IPS DF 4.7 (cell line): ENCODE measurements around the gene MTA2.
"Not testable (repeated sequence)": the region's sequence is repeated elsewhere in the genome, so short reads cannot be mapped to it uniquely, and the experiment has no call there.

Source experiments
- DNase-seq: peaks from one replicate; pipeline ENCODE4 v3.0.0-alpha.2; 2013; ENCODE audit warnings: low spot score; ENCODE audit errors: extremely low read depth

The MTA2 gene

DNA sequence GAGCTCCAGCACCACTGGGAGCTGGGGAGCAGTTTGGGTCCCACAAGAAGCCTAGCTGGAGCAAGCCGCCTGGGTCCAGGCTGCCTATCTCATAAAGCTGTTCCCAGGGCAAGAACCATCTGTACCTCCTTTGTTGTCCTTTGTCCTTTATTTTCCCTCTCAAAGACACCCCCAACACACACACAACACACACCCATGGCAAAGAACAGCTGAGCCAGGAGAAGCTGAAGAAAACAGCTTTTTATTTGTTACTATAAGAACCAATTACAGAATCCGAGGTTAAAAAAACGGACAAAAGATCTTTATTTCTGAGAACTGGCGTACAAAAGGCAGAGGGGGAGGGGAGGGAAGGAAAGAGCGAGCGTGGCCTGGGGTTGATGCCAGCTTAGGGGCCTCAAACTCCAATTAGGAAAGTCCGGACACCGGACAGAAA lies 8.7 kb downstream of the MTA2 start:
- no peak for DNase-seq

DNA sequence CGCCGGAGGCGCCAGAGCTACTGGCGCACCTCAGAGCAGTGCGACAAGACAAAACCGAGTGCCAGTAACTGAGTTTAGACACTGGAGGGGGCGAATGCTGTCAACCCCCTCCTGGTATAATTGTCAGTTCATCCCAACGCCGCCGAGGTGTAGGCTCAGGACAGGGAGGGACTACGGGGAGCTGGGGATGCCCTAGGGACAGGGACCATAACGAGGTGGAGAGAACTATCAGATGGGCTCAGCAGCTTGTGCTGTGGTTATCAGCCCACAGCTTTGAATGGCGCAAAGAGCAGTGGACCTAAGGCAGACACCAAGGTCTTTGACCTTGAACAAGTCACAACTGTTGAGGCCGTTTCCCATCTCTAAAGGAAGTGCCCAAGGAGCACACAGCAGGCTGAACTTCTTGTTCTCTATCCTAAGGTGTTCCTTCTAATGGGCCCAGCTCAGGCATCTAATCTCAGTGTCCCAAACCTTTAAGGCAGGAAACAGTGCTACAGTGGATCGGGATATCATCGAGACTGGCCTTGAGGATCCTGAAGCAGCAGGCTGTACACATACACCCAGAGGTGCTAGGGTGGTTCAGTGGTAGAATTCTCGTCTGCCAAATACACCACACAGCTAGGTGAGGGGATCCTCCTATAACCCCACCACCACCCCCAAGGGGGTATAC lies 9.4 kb downstream of the MTA2 start:
- no peak for DNase-seq

DNA sequence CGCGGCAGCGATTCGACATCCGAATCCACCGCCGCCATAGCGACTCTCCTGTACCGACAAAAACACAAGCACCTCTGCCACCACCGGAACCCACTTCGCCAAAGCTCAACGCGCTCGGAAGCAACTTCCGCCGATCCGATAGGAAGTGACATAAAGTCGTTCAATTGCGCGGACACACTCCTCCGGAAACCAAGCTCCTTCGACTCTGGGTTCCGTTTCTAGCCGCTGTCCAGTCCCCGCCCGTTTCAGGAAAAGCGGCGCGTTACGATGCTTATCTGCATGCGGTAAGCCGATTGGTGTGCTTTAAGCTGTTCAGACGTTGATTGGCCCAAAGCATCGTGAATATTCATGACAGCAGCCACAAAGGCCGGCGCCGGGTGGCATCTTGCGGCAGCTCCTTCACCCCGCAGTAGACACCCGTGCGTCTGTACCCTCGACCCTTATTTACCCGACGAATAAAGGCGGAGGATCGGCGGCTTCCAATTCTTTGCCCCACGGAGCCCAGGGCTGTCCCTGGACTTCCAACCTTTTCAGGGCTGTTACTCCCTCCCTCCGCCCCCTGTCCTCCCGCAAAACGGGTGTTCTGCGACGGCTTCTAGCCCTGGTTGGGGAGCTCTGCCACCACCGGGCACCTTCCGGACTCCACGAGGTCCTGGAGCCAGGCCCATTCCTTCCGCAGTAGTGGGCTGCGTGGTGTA lies 10.1 kb downstream of the MTA2 start, which contains the start of gene TUT1:
TSS of gene TUT1 (minus strand) at position 76 of the 698 bp plus-strand sequence. CDS start at position 38, 38 bp downstream.
- DNase-seq, result peak; percentile 95

DNA sequence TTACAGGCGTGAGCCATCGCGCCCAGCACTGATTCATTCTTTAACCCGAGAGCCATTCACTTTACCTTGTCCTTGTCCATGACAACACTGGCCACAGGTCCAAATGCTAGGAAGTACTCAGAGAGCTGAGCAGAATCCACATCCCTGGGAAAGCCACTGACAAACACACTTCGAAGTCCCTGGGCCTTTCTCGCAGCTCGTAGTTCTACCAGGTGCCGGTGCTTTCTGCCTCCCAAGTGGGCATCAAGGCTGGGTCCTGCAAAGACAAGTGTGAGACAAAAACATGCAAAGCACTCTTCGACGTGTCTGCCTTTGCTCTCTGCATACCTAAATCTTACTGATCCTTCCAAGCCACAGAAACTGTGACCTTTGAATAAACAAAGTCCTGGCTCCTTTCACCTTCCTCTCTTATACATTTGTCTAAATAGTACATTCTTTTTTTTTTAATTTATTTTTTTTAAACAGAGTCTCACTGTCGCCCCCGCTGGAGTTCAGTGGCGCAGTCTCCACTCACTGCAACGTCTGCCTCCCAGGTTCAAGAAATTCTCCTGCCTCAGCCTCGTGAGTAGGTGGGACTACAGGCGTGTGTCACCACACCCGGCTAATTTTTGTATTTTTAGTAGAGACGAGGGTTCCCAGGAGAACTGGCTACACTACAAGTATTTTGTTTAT lies 12.6 kb downstream of the MTA2 start:
- no peak for DNase-seq

DNA sequence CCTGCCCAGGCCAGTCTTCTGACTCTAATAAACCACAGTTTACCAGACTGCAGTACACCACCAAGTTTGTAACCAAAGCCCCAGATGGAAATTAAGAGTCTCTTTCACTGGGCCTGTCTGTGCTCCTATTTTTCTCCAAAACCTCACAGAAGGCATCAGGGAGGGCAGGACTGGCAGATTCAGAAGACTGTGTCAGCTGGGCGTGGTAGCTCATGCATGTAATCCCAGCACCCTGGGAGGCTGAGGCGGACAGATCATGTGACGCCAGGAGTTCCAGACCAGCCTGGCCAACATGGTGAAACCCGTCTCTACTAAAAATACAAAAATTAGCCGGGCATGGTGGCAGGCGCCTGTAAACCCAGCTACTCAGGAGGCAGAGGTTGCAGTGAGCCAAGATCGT lies 16.3 kb downstream of the MTA2 start:
- not testable (repeated sequence) for DNase-seq

DNA sequence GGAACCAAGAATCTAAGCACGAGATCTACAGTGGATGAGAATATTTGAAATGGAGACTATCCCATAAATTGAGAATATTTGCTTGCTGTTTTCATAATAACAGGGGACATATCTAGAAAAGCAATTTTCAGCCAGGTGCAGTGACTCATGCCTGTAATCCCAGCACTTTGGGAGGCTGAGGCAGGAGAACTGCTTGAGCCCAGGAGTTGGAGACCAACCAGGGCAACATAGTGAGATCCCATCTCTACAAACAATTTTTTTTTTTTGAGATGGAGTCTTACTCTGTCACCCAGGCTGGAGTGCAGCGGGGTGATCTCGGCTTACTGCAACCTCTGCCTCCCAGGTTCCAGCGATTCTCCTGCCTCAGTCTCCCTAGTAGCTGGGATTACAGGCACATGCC lies 19.9 kb downstream of the MTA2 start:
- DNase-seq, result not testable (repeated sequence)

DNA sequence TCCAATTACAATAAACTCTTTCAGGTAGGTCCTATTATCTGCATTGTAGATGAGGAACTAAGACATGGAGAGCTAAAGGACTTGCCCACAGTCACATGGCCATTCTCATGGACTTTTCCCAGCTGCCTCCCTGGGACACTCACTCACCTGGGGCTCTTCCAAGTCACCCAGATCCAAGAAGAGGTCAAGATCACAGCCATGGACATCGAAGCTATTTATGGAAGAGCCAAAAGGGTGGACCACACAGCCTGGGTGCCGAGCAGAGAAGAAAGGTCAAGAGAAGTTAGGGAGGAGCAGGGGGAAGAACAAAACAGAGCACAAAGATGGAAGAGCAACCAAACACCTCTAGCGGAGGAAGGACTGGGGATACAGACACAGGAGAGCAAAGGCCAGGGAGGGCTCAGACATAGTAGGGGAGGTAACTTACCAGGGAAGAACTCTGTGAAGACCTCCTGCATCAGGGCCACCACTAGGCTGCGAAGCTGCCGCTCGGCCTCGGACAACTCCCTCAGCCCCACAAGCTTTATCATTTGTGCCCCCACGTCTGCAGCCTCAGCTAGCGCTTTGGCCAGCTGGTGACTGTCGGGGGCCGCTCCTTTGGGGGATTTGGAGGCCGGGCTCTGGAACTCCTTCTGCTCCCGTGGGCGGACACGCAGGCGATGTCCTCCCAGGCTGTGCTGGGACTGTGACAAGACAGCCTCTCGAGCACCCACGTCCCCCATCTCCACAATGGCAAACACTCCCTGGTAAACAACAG lies 20.5 kb downstream of the MTA2 start:
- no peak for DNase-seq

DNA sequence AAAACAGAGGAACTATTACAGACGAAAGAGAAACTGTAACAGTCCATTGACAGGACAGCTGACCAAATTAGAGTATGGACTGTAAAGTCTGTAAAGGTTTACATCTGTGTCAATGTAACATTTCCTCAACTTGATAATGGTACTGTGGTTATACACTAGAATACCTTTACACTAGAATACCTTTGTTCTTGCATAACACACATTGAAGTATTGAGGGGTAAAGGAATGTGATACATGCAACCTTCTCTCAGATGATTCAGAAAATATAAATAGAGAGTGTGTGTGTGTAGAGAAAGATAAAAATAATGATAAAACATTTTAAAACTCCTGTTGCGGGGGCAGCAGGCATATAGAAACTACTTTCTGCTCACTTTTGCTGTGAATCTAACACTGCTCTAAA lies 22.4 kb downstream of the MTA2 start:
- DNase-seq, result no peak

DNA sequence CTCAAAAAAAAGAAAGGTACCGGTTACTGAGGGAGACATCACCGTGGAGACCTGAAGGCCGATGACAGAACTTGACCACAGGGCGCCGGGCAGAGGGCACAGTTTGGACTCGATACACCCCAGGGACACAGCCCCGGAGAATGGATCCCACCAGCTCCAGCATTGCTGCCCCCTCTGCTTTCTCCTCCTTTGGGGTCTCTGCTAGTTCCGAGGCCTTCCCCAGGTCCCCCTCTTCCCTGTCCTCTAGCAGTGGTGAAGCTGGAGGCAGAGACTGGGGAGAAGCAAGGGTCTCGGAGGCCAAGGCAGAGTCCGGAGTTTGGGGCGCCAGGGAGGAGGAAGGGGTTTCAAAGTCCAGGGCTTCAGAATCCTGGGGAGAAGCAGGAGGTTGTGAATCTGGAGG lies 23.1 kb downstream of the MTA2 start:
- DNase-seq, result no peak

DNA sequence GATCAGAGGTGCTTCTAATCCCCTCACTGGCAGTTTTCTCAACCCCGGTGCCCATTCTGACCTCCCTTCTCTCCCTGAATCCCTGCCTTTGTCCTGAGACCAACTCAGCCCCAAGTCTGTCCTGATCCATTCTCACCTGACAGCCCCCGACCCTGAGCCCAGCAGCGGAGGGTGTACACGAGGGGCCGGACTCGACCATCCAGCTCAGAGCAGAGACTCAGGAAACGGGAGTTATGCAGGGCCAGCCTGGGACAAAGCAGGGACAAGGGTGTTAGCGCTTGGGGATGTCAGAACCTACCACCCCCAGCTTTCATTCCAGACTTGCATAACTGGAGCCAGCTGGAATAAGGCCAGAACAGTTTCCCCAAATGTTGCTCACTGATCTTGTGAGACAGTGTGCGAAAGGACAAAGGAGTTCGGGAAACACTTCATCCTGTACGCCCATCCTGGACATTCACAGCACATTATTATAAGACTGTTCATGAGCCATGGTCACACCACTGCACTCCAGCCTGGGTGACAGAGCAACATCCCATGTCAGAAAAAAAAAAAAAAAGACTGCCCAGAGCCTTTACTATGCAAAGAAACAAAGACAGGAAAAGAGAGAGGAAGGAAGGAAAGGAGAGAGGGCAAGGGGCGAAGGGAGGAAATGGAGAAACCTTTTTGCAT lies 24.5 kb downstream of the MTA2 start:
- no peak for DNase-seq

DNA sequence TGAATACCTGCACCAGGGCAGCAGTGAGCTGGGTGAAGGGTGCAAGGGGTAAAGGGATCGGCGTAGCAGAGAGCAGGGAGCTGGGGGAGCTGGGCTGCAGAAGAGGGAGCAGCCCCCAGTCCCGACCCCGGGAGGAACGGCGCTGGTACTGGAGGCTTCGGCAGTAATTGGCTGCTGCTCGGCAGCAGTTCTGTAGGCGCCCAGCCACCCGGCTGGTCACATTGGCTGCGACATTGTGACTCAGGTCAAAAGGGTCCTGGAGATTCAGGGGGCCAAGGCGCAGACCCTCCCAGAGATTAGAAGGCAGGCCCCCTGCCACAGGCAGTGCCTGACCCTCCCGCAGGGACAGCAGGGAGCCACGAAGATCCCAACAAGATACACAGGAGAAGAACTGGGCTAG lies 25.8 kb downstream of the MTA2 start:
- no peak for DNase-seq

DNA sequence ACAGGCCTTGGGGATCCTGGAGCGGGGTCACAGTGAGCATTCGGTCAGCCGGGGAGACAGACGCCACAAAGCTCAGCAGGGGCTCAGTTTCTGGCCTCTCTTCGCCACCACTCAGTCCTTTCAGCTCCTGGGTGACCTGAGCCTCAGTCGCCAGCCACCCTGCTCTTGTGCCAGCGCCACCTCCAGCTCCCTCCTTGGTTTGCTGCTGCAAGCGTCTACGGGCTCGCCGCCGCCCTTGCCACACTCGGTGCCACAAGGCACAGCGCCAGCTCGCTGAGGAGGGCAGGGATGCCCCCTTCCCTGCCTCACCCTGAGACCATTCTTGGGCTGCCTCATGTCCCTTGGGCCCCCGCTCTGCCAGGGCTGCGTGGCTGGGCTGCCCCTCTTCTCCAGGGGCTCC lies 26.5 kb downstream of the MTA2 start:
- DNase-seq, result no peak

DNA sequence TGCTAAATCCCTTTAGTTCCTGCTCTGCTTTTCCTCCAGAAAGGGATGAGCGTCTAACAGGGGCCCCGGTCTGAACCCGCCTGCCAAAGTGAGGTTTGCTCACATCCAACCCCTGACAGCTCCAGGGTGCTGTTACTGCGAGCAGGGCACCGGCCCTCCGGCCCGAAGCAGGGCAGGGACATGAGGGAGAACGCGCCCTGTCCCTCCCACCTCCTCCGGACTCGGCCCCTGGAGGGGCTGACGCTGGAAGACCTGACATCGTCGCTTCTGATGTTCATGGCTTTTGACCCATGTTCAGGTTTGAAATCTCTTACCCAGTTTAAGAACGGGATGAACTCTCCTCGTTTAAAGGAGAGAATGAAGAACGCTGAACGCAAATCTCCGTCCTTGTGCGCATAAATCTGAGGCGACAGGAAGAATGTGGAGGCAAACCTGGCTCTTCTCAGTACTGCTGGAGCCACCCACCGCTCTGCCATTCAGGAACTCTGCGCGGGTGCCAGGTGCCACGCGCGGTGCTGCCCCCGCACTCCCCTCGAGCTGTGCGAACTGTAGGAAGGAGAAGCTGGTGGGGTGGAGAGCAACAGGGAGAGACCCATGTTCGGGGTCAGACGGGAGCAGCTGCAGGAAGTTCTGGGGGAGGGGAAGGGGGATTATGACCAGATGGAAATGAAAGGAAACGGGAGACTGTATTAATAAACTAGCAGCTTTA lies 27.1 kb downstream of the MTA2 start:
- DNase-seq, result no peak

DNA sequence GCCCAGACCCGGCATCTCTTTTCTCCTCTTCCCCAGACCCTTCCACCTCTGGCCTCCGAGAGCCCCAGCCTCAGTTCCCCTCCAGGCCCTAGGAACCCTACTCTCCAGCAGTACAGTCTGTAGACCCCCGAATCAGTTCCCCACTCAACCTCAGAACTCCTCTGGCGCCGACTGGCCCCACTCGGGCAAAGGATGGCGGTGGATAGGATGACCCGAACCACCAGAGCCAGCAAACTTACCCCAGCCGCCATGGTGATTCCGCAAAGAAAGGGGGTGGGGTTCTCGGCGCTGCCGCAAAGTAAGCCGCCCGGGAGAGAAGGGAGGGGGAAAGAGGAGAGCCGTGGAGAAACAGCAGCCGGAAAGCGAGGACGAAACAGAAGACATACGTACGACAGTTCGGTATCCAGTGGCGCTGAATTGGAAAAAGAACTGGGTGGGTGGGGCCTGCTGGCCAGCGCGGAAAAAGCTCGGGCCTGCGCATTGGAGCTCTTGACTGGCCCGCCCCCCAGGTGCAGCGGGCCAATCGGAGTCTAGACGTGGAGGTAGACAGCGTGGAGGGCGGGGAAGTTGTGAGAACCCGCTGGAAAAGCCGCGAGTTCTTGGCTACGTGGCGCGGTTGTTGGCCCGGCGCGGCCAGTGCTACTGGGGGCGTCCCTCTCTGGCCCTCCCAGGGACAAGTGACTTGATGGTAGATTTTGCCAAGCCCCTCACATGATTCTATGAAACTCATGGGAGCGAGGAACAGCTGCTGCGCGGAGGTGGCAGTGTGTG lies 27.9 kb downstream of the MTA2 start, which contains the start of gene EEF1G:
TSS of gene EEF1G (minus strand) at position 300 of the 771 bp plus-strand sequence. CDS start at position 251, 49 bp downstream.
- DNase-seq, result no peak

DNA sequence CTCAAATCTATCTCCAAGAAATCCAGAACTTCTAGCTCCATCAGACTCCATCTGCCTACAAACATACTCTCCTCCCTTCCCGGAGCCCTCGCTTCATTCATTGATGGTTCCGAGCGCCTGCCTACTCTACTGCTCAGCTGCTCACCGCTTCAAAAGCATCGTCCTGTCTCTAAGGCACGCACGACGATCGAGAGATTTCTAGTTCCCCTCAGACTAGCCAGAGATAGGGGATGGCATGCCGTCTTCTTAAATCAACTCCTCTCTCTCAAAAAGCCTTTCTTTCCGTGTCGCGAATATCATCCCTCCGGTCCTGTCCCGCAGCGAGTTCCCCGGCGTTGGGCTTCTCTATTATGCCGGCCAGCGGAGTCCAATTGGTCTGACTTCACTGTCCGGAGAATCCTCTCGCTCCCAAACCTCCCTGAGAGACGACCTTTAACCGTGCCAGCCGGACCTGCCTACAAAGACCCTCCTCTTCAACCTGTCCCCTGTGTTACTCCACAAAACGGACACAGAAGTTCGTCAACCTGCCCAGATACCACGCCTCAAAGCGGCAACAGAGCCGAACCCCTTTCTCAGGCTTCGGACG lies 28.6 kb downstream of the MTA2 start:
- no peak for DNase-seq

DNA sequence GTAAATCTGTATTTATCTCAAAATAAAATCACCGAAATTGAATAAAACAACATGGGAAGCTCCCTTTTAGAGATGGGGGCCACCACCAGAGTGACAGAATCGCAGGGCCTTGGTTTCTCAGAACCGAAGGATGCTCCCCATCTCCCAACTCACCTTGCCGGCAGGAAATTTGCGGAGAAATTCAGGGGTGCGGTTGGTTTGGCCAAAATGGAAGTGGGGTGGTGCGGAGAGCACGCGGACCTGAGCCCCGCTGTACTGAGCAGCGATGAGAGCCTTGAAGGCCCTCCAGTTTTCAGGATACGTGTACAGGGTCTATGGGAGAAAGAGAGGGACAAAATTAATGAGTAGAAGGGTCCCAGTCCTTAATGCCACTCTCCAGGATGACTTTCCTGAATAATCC lies 29.2 kb downstream of the MTA2 start:
- DNase-seq, result no peak

DNA sequence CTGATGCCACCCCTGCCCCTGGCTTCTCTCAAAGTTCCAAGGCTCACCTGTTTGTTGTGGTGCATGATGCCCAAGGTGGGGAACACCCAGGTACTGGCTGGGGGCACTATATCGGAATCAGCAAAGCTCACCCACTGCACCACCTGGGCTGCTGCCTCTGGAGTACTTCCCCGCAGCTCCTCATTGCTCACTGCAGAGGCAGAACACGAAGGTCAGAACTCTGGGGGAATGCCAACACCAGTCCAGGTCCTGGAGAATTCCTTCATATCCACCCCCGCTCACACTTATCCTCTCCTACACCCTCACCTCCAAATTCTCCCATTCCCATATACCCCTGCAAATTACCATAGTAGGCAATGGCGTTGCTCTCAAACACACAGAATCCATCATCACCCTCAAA lies 30.2 kb downstream of the MTA2 start:
- not testable (repeated sequence) for DNase-seq

DNA sequence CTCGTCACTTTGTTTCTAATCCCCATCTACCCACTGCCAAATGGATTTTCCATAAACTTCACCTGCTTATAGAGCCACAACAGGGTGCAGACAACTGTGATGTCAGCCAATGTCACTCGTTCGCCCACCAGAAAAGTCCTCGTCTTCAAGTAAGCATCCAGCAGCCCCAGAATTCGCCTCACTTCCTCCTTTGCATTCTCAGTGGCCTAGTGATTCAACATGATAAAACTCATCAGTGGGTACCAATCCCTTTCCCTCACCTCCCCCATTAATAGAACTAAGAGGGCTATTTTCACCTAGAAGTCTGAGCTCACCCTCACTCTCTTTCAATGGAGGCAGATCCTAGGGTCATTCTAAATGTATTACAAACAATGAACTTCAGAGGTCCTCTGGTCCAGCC lies 30.8 kb downstream of the MTA2 start:
- DNase-seq, result not testable (repeated sequence)

DNA sequence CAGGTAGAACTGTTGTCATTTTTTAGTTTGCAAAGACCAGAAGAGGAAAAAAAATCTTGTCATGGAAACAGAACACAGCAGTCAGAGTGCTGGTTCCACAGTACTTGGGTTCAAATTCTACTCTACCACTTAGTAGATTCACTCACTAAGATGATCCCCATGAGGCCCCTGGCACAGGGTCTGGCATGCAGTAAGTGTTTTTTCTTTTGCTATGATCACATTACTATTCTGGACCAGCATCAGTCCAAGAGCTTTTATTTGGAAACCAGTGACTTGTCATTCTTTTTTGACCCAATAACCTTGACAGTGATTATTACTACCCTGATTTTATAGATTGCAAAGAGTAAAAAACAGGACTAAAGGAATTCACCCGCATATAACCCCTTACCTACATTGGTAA lies 32.1 kb downstream of the MTA2 start:
- DNase-seq, result no peak
